ENCODE data around the gene AP4S1.
"Not testable (repeated sequence)": the region's sequence is repeated elsewhere in the genome, so short reads cannot be mapped to it uniquely, and the experiment has no call there.

Gene AP4S1

GRCh38 chr14:31025367-31026076 is at the start of gene AP4S1:
TSS of gene AP4S1 (plus strand) at chr14:31025649. CDS start at chr14:31066197, 40,548 bp downstream.
- DNase-seq (ENCODE audit: low read depth): peak; percentile 10

GRCh38 chr14:30977752-30978151 is 47.7 kb upstream of the AP4S1 start:
- no peak for DNase-seq (ENCODE audit: low read depth)

GRCh38 chr14:30980106-30980704 is 45.2 kb upstream of the AP4S1 start:
- peak; percentile 16 for DNase-seq (ENCODE audit: low read depth)

- DNase-seq (ENCODE audit: low read depth): no peak
Observed at GRCh38 chr14:30980980-30981379, 44.5 kb upstream of the AP4S1 start.

- no peak for DNase-seq (ENCODE audit: low read depth)
Observed at GRCh38 chr14:30982533-30982932, 42.9 kb upstream of the AP4S1 start.

- DNase-seq (ENCODE audit: low read depth): no peak
Observed at GRCh38 chr14:30983858-30984257, 41.6 kb upstream of the AP4S1 start.

GRCh38 chr14:30985796-30986195 is 39.7 kb upstream of the AP4S1 start:
- no peak for DNase-seq (ENCODE audit: low read depth)

- no peak for DNase-seq (ENCODE audit: low read depth)
Observed at GRCh38 chr14:30988509-30988908, 36.9 kb upstream of the AP4S1 start.

- no peak for DNase-seq (ENCODE audit: low read depth)
Observed at GRCh38 chr14:30990770-30991169, 34.7 kb upstream of the AP4S1 start.

- DNase-seq (ENCODE audit: low read depth): no peak
Observed at GRCh38 chr14:30991408-30991807, 34.0 kb upstream of the AP4S1 start.

- DNase-seq (ENCODE audit: low read depth): no peak
Observed at GRCh38 chr14:30993071-30993470, 32.4 kb upstream of the AP4S1 start.

GRCh38 chr14:30994681-30995620 is 30.5 kb upstream of the AP4S1 start:
- no peak for DNase-seq (ENCODE audit: low read depth)

- no peak for DNase-seq (ENCODE audit: low read depth)
Observed at GRCh38 chr14:30995689-30996088, 29.8 kb upstream of the AP4S1 start.

GRCh38 chr14:30996892-30997659 is 28.4 kb upstream of the AP4S1 start:
- no peak for DNase-seq (ENCODE audit: low read depth)

GRCh38 chr14:30998100-30998706 is 27.2 kb upstream of the AP4S1 start:
- DNase-seq (ENCODE audit: low read depth): no peak

GRCh38 chr14:30999038-30999773 is 26.2 kb upstream of the AP4S1 start:
- DNase-seq (ENCODE audit: low read depth): no peak

GRCh38 chr14:31000629-31001338 is 24.7 kb upstream of the AP4S1 start:
- DNase-seq (ENCODE audit: low read depth): no peak

GRCh38 chr14:31001339-31001658 is 24.1 kb upstream of the AP4S1 start:
- DNase-seq (ENCODE audit: low read depth): no peak

- DNase-seq (ENCODE audit: low read depth): no peak
Observed at GRCh38 chr14:31003284-31003683, 22.2 kb upstream of the AP4S1 start.

GRCh38 chr14:31004007-31004406 is 21.4 kb upstream of the AP4S1 start:
- DNase-seq (ENCODE audit: low read depth): not testable (repeated sequence)
